NT2/D1 (cell line): ENCODE results near the gene TRDMT1.

ENCODE experiments used
- SUZ12 ChIP-seq: IDR thresholded peaks from 2 replicates; pipeline ENCODE4 v1.6.1; 2011; ENCODE audit not compliant: insufficient read length, insufficient read depth; ENCODE audit errors: extremely low read depth
- YY1 ChIP-seq: IDR thresholded peaks from 2 replicates; pipeline ENCODE4 v1.6.1; 2011; ENCODE audit not compliant: insufficient read length, insufficient read depth

DNA sequence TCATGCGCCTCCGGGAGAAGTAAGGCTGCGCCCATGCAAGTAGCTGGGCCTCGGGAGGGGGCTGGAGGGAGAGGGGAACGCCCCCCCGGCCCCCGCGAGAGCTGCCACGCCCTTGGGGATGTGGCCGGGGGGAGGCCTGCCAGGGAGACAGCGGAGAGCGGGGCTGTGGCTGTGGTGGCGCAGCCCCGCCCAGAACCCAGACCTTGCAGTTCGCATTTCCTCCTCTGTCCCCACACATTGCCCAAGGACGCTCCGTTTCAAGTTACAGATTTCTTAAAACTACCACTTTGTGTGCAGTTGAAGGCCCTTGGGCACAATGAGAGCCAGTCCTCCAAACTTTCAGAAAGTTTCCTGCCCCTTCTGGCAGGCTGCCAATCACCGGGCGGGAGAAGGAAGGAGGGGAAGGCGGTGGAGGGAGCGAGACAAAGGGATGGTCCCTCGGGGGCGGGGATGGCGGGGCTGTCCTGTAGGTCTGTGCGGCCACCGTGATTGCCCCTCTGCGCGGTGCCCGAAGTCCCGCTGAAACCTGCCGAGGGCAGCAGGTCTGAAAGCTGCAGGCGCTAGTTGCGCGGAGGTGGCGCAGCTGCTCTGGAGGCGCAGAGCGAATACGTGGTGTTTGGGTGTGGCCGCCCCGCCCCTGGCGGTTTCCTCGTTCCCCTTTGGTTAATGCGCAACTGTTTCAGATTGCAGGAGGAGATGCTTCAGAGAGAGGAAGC lies 28.7 kb upstream of the TRDMT1 start:
- TF ChIP-seq YY1 (no peak), SUZ12 (no peak)
